UCSD-AML1 (cell line): Measurements from ENCODE around the gene ST14.

Experiments
- DNase-seq: peaks from one replicate; lab custom pipeline; 2025; ENCODE audit not compliant: unreplicated experiment; lab: John Stamatoyannopoulos, UW

The ST14 gene

GRCh38 chr11:130208241-130209127, 48.9 kb downstream of the ST14 start:
- DNase-seq, result no peak

GRCh38 chr11:130209128-130209932, 49.7 kb downstream of the ST14 start:
- DNase-seq, result no peak

GRCh38 chr11:130209954-130210854, 50.6 kb downstream of the ST14 start:
- no peak for DNase-seq

- DNase-seq, result no peak
Measured at GRCh38 chr11:130211144-130211543, 51.6 kb downstream of the ST14 start.

GRCh38 chr11:130211781-130212401, 52.3 kb downstream of the ST14 start:
- no peak for DNase-seq

- DNase-seq, result no peak
Measured at GRCh38 chr11:130212431-130212961, 52.9 kb downstream of the ST14 start.

GRCh38 chr11:130213143-130213978, 53.8 kb downstream of the ST14 start:
- peak; percentile 65 for DNase-seq

- no peak for DNase-seq
Measured at GRCh38 chr11:130213979-130214281, 54.3 kb downstream of the ST14 start.

- no peak for DNase-seq
Measured at GRCh38 chr11:130214861-130215530, 55.4 kb downstream of the ST14 start.

- no peak for DNase-seq
Measured at GRCh38 chr11:130215531-130216220, 56.1 kb downstream of the ST14 start.

GRCh38 chr11:130216221-130216550, 56.6 kb downstream of the ST14 start:
- DNase-seq, result no peak

- DNase-seq, result no peak
Measured at GRCh38 chr11:130216591-130217132, 57.1 kb downstream of the ST14 start.

GRCh38 chr11:130217133-130218031, 57.8 kb downstream of the ST14 start:
- DNase-seq, result no peak

GRCh38 chr11:130218501-130219070, 59.0 kb downstream of the ST14 start:
- DNase-seq, result no peak

- DNase-seq, result no peak
Measured at GRCh38 chr11:130219148-130219547, 59.6 kb downstream of the ST14 start.

- no peak for DNase-seq
Measured at GRCh38 chr11:130220311-130221035, 60.9 kb downstream of the ST14 start.
